SK-N-SH treated with all-trans-retinoic acid at 6 μM for 48 hours (cell line): ENCODE measurements around the gene PCBP3.

Experiments
- BACH2 ChIP-seq: fragments of 250-450 bp; sonication (Bioruptor Pico); IDR thresholded peaks from 2 replicates; pipeline ENCODE4 v1.9.0; 2021; ENCODE audit warnings: mild to moderate bottlenecking, borderline replicate concordance
- ISL1 ChIP-seq: fragments of 250-450 bp; sonication (Bioruptor Pico); IDR thresholded peaks from 2 replicates; pipeline ENCODE4 v2.1.2; 2022; ENCODE audit warnings: mild to moderate bottlenecking, moderate library complexity
- OSR1 ChIP-seq: fragments of 250-450 bp; sonication (Bioruptor Pico); IDR thresholded peaks from 2 replicates; pipeline ENCODE4 v1.8.0; 2022; ENCODE audit warnings: moderate library complexity, mild to moderate bottlenecking, inconsistent platforms
- PATZ1 ChIP-seq: fragments of 250-450 bp; sonication (Bioruptor Pico); IDR thresholded peaks from 2 replicates; pipeline ENCODE4 v1.8.0; 2020; ENCODE audit warnings: mild to moderate bottlenecking, moderate library complexity, borderline replicate concordance
- PPARA ChIP-seq: fragments of 250-450 bp; sonication (Bioruptor Pico); IDR thresholded peaks from 2 replicates; pipeline ENCODE4 v1.5.0; 2020; ENCODE audit warnings: mild to moderate bottlenecking, borderline replicate concordance
- SNAI2 ChIP-seq: fragments of 250-450 bp; sonication (Bioruptor Pico); IDR thresholded peaks from 2 replicates; pipeline ENCODE4 v1.5.0; 2020; ENCODE audit warnings: mild to moderate bottlenecking, moderate library complexity

GRCh38 chr21:45972716-45973474, 329.4 kb downstream of the PCBP3 start:
- TF ChIP-seq SNAI2 (CRISPR knock-in tag) (no peak), PATZ1 (CRISPR knock-in tag) (no peak), OSR1 (CRISPR knock-in tag) (no peak), PPARA (no peak), ISL1 (CRISPR knock-in tag) (no peak), BACH2 (no peak)
